ENCODE measurements around the gene CAMK1D.
"Not testable (repeated sequence)": the region's sequence is repeated elsewhere in the genome, so short reads cannot be mapped to it uniquely, and the experiment has no call there.

CAMK1D gene

GRCh38 chr10:12705943-12706342 is 356.6 kb downstream of the CAMK1D start:
- DNase-seq: no peak

DNA sequence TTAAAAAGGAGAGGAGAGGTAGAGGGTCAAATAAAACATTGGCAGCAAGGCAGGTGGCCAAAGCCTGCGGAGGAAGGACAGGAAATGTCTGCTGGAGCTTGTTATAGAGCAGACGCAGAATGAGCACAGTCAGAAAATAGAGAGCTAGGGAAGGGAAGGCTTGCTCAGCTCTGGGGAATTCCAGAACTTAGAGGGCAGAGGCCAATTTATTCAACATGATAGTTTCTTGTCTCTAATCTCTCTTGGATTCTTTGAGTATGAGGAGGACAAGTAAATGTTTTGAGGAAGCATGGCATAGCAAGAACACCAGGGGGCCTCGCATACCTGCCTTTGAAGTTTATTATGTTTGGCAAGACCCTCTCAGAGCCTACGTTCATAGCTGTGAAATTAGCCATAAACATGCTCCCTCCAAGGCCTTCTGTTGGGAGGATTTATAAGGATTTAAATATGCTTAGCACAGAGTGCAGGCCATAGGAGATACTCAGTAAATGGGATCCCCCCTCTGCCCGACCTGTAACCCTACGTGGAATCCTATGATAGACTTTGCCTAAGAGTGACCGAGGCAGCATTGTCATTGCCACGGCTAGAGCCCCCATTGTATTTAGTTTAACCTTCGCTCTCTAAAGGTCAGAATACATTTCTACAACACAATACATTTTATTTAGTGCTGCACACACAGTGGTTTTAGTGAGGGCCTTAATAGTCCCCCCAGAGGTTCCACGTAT is 358.3 kb downstream of the CAMK1D start:
- DNase-seq: peak; percentile 59

- peak; percentile 26 for DNase-seq
Observed at GRCh38 chr10:12709000-12709401, 359.7 kb downstream of the CAMK1D start.

DNA sequence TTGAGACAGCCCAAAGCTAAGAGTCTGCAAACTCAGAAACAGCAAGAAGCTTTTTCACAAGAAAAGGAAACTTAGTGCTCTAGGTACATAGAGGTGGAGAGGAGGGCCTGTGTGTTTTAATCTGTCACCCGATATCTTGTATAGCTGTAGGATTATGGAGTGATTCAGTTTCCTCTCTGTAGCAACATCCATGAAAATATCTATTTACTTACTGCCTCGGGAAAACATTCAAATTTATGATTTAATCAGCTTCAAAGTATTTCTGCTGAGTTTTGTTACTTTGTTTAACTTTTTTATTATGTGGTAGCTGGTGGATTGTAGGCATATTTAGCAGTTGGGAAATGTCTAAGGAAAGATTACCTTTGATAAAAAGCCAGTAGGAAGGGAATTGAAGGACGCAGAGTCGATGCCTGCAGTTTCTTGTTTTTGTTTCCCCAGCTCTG is 360.2 kb downstream of the CAMK1D start:
- DNase-seq: peak; percentile 23

DNA sequence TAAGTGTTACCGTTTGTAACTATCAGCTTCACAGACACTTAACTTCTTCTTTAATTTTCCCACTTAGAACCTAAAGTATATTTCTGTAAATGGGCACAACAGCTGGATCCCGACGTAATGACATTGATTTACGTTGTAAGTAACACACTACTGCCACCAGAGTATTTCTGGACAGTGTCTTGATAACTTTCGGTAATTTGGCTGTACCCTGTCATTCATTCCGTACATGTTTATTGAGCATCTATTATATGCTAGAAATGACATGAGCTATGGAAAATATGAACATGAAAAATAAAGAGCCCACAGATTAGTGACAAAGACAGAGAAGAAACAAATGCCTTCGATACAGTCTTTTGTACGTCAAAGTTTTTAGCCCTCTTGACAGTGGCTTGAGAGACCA is 360.8 kb downstream of the CAMK1D start:
- DNase-seq: no peak

DNA sequence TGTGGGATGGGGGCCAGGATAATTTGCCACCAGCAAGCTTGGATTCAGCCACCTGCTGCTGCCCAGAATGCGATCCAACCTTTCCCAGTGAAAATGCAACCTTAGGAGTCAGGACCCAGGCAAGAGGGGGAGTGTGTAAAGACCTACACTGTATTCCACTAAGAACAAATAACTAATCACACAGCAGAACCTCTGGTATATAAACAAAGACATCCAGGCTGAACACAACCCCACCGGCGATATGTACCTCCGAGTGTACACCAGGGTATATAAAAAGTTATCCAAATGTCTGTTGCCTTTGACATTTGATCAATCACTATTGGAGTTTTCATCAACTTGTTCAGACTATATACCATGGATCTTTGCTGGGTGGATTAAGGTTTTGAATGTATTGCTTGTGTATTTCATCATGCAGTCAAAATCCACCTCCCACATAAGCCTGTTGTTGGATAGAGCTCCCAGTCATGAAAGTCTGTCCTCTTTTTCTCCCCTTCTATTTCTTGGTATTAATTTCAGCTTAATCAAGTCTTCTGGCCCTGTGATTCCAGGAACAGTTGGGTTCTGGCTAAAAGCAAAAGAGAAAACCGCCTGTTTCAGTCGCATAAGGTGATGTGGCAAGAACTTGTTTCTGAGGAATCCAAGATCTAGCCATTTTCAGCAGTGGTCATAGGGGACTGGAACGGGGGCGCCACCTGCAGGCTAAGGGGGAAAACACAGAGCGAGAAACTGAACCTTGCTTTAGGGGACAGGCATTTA is 361.4 kb downstream of the CAMK1D start:
- peak; percentile 76 for DNase-seq

DNA sequence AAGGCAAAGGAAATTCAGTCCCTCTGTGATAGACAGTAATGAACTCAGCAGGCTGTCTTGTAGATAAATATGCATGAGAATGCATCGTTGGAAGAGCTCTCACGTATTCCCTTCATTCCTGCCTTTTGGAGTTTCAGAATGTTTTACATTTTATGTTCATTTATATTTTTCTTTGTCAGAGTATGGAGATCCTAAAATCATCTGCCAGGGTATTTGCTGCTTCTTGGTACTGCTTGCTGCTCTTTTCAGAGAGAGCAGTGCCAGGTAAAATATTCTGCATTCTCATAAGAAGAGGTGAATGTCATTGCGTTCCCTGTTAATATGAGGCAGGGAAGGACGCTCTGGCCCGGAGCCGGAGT is 362.0 kb downstream of the CAMK1D start:
- no peak for DNase-seq

DNA sequence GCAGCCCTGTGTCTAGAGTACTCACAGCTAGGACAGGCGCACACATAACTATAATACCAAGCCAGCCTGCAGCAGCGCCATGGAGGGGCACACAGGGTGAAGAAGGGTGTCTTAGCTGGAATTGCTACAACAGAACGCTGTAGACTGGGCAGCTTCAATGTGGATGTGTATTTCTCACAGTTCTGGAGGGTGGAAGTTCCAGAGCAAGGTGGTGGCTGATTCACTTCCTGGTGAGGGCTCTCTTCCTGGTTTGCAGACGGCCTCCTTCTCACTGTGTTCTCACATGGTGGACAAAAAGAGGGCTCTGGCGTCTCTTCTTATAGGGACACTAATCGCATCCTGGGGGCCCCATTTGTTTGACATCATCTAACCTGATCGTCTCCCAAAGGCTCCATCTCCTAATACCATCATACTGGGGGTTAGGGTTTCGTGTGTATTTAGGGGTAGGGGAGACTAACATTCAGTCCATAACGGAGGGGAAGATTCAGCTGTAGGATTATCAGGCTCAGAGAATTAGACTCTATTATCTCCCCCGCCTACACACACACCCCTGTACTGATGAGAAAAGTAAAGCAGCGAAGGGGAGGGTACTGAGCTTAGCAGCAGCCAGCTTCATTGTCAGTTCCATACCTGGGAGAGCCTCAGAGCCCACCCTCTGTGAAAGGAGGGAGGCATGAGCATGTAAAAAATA is 363.1 kb downstream of the CAMK1D start:
- no peak for DNase-seq

DNA sequence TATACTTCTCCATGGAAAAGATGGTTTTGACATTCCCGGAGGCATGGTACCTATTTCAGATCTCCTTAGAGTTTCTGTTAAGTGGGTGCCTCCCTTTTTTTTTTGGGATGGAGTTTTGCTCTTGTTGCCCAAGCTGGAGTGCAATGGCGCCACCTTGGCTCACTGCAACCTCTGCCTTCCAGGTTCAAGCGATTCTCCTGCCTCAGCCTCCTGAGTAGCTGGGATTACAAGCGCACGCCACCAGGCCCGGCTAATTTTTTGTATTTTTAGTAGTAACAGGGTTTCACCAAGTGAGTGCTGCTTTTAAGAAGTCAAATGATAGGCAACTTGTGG is 363.6 kb downstream of the CAMK1D start:
- DNase-seq: not testable (repeated sequence)

DNA sequence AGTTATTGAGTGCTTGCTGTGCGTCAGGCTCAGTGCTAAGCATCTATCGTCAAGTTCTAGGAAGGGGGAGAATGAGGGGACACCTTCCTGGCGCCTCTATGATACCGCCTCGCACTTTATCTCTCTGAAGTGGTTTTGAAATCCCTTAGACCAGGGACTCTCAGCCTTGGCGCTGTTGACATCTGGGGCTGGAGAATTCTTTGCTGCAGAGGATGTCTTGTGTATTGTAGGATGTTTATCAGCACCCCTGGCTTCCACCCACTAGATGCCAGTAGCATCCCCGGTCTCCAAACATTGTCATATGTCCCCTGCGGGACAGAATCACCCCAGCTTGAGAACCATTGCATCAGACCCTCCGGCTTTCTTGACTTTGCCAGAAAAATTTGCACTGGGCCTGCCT is 366.7 kb downstream of the CAMK1D start:
- DNase-seq: no peak

DNA sequence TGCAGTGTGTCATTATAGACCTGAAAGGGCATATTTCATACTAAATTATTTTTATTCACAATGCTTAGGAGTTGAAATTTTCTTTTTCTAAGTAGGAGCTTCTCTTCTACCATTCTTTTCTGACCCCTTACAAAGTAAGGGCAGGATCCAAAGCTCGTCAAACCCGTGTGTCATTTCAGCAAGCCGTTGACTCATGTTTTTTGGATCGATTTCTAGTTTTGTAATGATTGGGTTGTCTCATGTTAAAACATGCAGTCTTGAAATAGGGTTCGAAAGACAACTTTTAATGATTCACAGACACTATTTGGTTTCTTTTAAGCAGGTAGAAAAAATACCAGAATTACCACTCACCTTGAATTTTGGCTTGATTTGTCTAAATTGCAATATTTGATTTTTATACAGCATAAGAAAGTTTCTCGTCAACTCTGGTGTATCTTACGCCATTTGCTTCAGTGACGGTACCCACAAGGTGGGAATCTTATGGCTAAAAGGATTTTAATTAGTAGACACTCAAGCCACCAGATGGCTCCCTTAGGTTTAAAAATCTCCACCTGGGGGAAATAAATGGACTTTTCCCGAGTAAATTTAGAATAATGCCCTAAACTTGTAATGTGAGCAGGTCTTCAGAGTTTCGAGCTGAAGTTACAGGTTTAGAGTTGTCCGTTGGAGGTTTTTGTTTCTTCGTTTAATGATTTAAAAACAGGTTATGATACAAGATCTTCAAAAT is 368.8 kb downstream of the CAMK1D start:
- peak; percentile 8 for DNase-seq

GRCh38 chr10:12719365-12719764 is 370.0 kb downstream of the CAMK1D start:
- no peak for DNase-seq

- DNase-seq: peak; percentile 85
Observed at GRCh38 chr10:12720217-12720981, 371.1 kb downstream of the CAMK1D start.

DNA sequence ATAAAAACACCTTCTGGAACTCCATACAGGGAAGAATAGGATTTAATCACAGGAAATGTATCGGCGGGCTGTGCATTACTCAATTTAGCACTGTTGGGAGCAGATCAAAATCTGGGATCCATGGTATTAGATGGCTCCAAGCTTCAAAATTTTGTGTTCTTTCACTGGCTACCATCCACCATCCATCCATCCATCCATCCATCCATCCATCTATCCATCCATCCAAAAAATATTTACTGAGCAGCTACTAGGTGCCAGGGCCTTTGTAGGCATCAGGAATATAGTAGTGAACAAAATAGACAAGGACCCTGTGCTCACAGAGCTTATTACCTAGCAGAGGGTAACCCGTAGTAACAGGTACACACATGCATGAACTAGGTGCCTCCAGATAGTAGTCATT is 372.0 kb downstream of the CAMK1D start:
- DNase-seq: no peak

DNA sequence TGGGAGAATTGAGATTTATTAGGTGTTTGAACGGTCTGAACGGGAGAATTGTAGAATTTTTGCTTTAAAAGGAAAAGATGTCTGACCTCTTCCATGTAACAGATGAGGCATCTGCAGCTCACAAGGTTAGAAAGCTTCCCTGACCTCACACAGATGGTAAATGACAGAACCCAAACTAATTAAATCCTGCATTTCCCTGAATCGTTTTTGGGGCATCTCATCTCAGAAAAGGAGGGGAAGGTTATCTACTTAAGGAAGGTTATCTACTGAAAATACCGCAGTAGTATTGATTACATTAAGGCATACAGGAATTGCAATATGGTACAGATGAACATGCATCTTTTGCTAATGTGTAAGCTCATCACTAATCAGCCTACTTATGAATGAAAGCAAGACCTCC is 373.9 kb downstream of the CAMK1D start:
- peak; percentile 4 for DNase-seq

GRCh38 chr10:12724807-12725579 is 375.6 kb downstream of the CAMK1D start:
- DNase-seq: no peak

DNA sequence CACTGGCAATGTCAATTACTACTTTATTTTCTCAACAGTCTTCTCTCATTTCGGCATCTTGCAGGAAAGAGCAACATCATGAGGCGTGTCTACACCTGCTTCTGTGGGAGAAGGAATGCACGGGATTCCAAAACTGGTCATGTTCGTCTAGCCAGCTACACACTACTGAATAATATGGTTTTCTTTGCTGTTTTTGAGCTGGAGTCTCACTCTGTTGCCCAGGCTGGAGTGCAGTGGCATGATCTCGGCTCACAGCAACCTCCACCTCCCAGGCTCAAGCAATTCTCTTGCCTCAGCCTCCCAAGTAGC is 376.2 kb downstream of the CAMK1D start:
- not testable (repeated sequence) for DNase-seq

- DNase-seq: no peak
Observed at GRCh38 chr10:12726971-12727831, 377.9 kb downstream of the CAMK1D start.

- DNase-seq: no peak
Observed at GRCh38 chr10:12727832-12728215, 378.5 kb downstream of the CAMK1D start.

- DNase-seq: no peak
Observed at GRCh38 chr10:12728494-12728893, 379.1 kb downstream of the CAMK1D start.

- DNase-seq: no peak
Observed at GRCh38 chr10:12729885-12730284, 380.5 kb downstream of the CAMK1D start.
